ENCODE data around the gene OSCP1. TPM values are rescaled to one million over a fixed set of nuclear protein-coding genes. Genes with fewer than 3 reads are reported as not detected.
A peak's percentile ranks its signal among the peaks of the same experiment; 100 is the strongest.

OSCP1 gene
- total and polyA plus RNA-seq, 12 donors: 2.1 to 9.6 (median 7.7) TPM

DNA sequence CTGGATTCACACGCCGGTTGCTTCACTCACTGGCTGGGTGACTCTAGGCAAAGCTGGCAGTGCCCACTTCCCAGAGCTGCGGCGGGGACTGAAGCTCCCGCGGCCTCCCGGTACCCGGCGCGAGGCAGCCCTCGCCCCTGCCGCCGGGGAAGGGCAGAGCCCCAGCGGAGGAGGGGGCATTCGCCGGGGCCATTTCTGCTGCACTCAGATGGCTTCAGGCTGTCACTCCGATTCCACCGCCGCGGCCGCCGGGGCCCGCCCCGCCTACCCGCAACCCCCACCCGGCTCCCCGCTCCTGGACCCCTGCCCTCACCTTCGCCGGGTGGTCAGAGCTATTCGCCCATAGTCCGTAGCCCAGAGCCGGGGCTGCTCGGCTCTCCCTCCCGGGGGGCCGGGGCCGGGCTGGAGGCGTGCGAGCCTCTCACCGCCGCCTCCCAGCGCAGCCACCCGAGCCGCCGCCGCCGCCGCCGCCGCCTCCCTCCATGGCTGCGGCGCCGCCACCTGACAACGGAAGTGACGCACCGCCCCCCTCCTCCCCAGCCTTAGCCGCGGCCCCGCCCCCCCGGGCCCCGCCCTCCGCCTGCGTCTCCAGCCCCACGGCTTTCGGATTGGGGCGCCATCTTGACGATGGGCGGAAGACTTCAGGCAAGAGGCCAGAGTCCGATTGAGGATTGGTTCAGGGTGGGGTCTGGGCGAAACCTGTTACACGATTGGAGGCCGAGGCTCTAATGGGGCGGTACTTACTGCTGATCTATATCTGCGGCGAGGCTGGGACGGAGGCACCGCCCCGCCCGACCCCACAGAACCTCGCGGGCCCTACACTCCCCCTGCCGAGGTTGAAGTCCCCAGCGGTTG, 64.6 kb downstream of the OSCP1 start, which contains the start of gene STK40:
TSS of gene STK40 (minus strand) at position 515 of the 855 bp plus-strand sequence. CDS start 24,592 bp downstream, outside the sequence.
- 0% methylated on average over 73 to 82 of the region's 82 CpGs for WGBS, 2 donors
- Histone ChIP-seq H3K27me3 (no peaks in the 10 kb centered on the region), H3K4me3 (peak within 1 kb of the TSS; percentile 83 to 100 (median 95)), H3K27ac (peak within 1 kb of the TSS; percentile 78 to 99 (median 96)), H3K36me3 (peaks cover 0 to 12% (median 0%) of the 10 kb centered on the region in 9 donors), H3K9me3 (no peaks in the 10 kb centered on the region), H3K4me1 (peaks cover 11 to 84% (median 73%) of the 10 kb centered on the region in 9 donors)
- ATAC-seq (peak; percentile 88 to 97 (median 94)), DNase-seq (peak; percentile 98 to 99)
- peak in 1 of 9 donors; percentile 13 for TF ChIP-seq CTCF (IDR thresholded peaks at IDR 0.05)
- intact Hi-C loops (cut with DNase I): loop anchor here in 3 of 10 donors (1.0 to 10.0 kb wide), 5 partner anchors 12 to 241 kb away; partner anchors contain the start of genes EVA1B (in 1 of the 3), LSM10 (in 1 of the 3), THRAP3 (in 1 of the 3) and TRAPPC3 (in 1 of the 3)

GRCh38 chr1:36384542-36385409, 65.5 kb downstream of the OSCP1 start:
- H3K9me3 ChIP-seq: no peaks in the 10 kb centered on the region
- H3K27ac ChIP-seq: peak overlapping the region in 9 of 10 donors; percentile 89 to 99 (median 96)
- intact Hi-C loops (cut with DNase I): loop anchor here in 2 of 10 donors (5.0 to 10.0 kb wide), 4 partner anchors 62 to 240 kb away; partner anchors contain the start of genes EVA1B (in 1 of the 2), THRAP3 (in 1 of the 2) and TRAPPC3 (in 1 of the 2)
- H3K27me3 ChIP-seq: no peaks in the 10 kb centered on the region
- peaks cover 11 to 86% (median 78%) of the 10 kb centered on the region in 9 donors for H3K4me1 ChIP-seq
- ATAC-seq (no peak), DNase-seq (peak; percentile 44 to 47)
- no peak for TF ChIP-seq CTCF (IDR thresholded peaks at IDR 0.05)
- peaks cover 0 to 9% (median 0%) of the 10 kb centered on the region in 9 donors for H3K36me3 ChIP-seq
- H3K4me3 ChIP-seq: peak overlapping the region; percentile 83 to 100 (median 95)
- 1 to 2% methylated on average over 25 of the region's 25 CpGs for WGBS, 2 donors

DNA sequence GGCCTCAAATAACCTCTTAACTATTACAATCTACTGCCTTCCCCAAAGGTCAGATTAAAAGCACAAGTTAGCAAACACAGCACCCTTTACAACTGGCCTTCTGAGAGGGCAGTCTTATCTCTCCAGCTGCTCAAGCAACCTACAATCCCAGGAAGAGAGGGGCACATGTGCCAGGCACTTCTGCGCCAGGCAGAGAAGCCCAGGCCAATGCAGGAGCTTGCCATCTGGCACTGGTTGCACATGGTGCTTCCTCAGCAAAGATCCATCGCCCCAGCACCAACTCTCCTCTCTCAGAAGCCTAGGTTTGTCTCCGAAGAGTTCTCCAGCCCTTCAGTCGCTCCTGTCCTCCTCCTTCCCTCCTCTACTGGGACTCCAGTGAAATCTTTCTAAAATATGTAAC, 67.0 kb downstream of the OSCP1 start:
- WGBS, 2 donors: 69 to 80% methylated on average over 4 of the region's 4 CpGs
- H3K9me3 ChIP-seq: no peaks in the 10 kb centered on the region
- TF ChIP-seq CTCF (IDR thresholded peaks at IDR 0.05): no peak
- ATAC-seq (no peak), DNase-seq (peak in 1 of 2 donors; percentile 52)
- H3K36me3 ChIP-seq: peaks cover 0 to 11% (median 0%) of the 10 kb centered on the region in 9 donors
- peaks cover 11 to 86% (median 81%) of the 10 kb centered on the region in 9 donors for H3K4me1 ChIP-seq
- H3K27me3 ChIP-seq: no peaks in the 10 kb centered on the region
- H3K27ac ChIP-seq: peak overlapping the region in 7 of 10 donors; percentile 11 to 43 (median 32)
- intact Hi-C loops (cut with DNase I): loop anchor here in 2 of 10 donors (10.0 kb wide), 2 partner anchors 158 to 238 kb away; partner anchors contain the start of genes THRAP3 (in 1 of the 2) and TRAPPC3 (in 1 of the 2)
- H3K4me3 ChIP-seq: no peak overlapping the region
